Stimulated activated CD8-positive, alpha-beta memory T cell treated with anti-CD3 and anti-CD28 coated beads, Interleukin-2, amount 100 ng/mL, for 1 hour (primary cell): ENCODE data around the gene CHD6.

ENCODE experiments used
- DNase-seq, 2 donors: peaks; one replicate each; pipeline ENCODE4 v3.0.0-alpha.2; 2020; ENCODE audit warnings: low read depth in 2 of 2

The CHD6 gene

GRCh38 chr20:41366546-41367392, 251.4 kb downstream of the CHD6 start, which contains the start of gene EMILIN3:
Gene EMILIN3, minus strand, starts transcription at chr20:41366818. Its CDS starts 184 bp downstream, at chr20:41366634.
- no peak for DNase-seq

GRCh38 chr20:41365777-41366545, 252.2 kb downstream of the CHD6 start:
- no peak for DNase-seq

- no peak for DNase-seq
Observed at GRCh38 chr20:41364967-41365765, 253.0 kb downstream of the CHD6 start.

DNA sequence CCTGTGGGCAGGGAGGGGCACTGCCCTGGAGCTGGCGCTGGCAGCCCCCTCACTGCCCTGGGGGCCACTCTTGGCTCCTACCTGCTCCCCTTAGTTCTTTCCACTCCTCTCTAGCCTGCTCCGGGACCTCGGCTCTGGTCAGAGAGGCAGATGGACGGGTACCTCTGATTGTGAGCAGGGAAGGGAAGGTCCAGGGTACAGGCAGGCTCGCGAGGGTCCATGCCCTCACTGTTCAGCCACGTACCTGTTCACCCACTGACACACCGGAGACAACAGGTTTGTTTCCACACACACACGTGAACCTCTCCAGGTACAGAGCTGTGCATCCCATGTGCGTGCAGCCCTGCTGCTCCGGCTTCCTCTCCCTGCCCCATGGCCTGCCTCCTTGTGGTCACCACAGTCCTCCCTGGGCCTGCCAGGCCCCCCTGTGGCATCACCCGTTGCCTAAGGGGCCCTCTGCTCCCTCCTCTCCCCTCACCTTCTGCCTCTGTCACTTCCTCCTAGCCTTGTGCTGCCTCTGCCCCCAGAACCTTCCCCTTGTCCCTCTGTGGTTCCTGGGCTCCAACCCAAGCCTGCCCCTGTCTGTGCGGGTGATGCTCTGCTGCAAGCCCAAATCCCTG, 253.8 kb downstream of the CHD6 start:
- DNase-seq = no peak

DNA sequence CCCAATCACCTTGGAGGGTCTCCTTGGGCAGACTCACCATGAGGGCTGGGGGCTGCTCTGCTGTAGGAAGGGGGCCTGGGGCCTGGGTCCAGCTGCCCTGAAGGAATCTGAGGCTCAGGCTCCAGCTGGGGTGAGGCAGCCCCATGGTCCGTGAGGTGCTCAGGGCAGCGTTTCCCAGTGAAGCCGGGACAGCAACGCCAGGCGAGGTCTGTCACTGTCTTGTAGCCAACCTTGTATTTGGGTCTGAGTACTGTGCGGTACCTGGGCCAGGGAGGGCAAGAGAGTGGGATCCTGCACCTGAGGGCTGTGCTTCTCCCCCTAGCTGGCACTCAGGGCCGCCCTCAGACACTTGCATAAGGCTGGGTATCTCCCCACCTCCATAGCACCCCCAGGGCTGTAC, 254.6 kb downstream of the CHD6 start:
- no peak for DNase-seq

DNA sequence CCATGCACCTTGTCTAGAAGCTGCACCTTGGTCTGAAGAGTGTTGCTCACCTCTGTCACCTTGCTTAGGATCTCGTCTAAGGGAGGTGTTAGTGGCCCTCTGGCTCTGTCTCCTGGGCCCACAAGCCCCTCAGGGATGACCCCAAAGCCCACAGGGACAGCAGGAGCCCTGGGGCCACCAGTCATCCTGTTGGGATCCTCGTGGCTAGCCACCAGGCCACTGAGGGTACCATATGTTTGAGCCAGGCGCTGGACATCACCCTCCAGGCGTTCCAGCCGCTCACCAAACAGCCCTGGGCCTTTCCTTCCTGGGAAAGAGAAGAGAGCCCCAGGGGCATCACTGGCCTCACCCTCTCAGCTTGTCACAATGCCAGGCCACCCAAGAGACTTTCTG, 255.4 kb downstream of the CHD6 start:
- no peak for DNase-seq

GRCh38 chr20:41361757-41362747, 256.1 kb downstream of the CHD6 start:
- DNase-seq = no peak

DNA sequence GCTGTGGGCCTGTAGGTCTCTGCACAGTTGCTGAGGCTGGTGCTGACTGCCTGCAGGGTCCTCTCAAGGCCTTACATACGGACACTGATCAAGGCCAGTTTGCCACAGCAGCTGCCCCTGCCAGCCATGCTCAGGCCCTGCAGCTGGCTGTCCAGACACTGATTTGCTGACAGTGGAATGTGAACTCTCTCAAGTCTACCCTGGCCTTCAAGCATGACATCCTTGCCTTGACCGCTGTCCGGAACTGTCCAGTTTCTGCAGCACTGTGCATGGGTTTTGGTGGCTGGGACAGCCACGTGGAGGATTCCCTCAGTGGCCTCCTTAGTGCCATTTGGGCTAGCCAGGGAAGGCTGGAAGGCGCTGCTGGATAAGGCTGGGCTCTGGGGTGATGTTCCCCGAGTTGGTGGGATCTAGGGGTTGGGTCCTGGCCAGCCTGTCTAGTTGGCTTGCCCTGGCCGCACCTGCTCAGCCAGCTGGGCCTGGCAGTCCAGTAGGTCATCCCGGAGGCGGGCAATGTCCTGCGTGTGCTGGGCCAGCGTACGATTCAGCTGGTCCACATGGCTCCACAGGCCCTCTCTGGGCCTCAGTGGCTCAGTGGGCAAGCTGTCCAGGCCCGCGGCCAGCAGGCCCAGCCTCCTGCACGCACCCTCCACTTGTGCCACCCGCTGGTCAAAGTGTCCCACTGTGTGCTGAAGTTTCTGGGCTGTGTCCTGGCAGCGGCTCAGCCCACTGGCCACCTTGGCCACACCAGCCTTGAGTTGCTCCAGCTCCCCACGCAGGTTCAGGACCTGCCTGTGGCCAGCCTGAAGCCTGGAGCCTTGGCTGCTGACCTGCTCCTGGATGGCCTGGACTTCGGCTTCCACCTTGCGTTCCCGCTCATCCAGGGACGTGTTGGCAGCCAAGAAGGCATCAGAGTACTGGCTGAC, 257.1 kb downstream of the CHD6 start:
- DNase-seq = no peak

DNA sequence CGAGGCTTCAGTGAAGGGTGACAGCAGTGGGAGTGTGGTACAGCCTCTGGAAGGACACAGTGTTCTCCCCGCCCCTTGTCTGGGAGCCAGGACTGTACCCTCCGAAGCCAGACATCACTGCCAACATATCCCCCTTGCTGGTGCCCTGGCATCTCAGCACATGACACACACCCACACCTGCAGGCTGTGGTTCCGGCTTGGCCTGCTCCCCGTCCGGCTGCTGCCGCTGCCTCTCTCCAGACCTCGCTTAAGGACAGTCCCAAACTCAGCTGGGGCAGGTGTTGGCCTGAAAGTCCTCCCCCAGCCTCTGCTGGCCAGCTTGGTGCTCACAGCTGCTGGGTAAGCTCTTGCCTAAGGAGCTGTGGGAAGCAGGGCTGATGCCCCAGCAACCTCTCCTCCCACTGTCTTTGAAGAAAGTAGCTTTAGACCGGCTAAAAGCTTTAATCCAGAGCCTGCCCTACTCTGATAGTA, 258.6 kb downstream of the CHD6 start:
- DNase-seq = no peak

DNA sequence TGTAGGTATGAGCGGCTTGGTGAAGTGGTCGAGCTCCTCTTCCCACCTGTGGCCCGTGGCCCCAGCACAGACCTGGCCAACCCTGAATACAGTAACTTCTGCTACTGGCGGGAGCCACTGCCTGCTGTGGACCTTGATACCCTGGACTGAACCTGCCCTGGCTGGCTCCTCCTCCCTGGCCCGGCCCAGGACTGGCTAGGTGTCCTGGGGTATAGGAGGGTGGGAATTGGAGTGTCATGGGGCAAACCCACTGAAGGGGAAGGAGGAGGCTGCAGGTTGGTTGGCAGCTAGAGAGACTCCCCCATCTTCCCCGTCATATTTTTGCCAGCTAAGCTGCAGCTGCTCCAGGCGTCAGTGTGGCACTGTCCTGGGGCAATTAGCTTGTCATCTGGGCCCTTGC, 259.5 kb downstream of the CHD6 start:
- DNase-seq = no peak

GRCh38 chr20:41358230-41358629, 259.9 kb downstream of the CHD6 start:
- no peak for DNase-seq

DNA sequence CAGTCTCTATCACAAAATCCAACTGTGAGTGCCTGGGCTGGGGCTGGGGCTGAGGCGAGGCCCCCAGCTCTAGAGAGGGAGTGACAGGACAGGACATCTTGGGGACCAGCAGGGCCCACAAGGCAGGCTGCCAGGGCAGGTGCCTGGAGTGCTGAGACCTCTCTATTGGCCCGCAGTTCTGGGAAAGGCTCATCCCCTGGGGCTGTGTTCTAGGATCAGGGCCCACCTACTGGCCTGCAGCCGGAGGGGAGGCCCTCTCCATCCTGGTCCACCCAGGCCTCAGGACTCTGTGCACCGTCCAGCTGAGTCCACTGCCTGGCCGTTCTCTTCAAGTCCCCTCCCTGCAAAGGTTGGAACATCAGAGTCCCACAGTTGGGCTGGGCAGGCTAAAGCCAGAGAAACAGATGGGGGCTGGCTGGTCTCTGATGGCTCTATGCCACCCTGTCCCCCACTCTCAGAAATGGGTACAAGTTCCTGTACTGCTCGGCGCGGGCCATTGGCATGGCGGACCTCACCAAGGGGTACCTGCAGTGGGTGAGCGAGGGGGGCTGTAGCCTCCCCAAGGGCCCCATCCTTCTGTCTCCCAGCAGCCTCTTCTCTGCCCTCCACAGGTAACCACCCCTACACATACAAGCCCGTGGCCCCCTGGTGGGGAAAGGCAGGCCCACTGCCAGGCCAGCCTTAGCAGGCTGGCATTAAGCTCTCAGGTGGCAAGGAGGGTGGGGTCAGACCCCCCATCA, 260.6 kb downstream of the CHD6 start:
- no peak for DNase-seq

DNA sequence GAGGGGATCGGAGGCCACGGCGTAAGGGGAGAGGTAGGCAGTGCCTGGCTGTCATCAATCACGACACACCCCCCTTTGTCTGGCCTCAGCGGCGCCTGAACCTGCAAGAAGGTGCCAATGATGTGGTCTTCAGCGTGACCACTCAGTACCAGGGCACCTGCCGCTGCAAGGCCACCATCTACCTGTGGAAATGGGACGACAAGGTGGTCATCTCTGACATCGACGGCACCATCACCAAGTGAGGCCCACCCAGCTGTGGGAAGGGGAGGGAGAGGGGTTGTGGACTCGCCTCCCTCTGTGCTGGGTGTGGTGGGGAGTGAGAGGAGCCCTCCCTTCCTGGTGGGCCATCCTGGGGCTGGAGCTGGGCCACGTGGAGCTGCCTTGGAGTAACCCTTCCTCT, 261.2 kb downstream of the CHD6 start:
- no peak for DNase-seq

DNA sequence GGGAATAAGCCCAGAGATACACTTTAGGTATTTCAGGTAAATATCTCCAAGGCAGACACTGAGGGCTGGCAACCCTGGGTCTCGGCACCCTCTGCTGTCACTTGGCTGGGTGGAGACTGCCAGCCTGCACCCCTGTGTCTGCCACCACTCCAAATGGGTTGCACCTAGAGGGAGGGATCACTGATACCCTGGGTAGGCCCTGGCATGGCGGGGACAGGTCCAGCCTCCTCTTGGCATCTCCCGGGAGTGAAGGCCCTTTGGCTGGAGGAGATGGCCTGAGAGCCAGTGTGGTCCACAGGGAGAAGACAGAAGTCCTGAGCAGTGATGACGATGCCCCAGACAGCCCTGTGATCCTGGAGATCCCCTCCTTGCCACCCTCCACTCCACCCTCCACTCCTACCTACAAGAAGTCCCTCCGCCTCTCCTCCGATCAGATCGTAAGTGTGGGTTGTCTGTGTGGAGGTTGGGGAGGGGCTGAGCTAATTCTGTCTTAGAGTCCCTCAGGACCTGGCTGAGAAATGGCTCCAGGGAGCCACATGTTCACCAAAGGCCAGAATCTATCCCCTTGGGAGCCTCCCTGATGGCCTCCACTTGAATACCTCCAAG, 262.5 kb downstream of the CHD6 start:
- DNase-seq = no peak

- DNase-seq = no peak
Observed at GRCh38 chr20:41355192-41355591, 263.0 kb downstream of the CHD6 start.

GRCh38 chr20:41353530-41353929, 264.6 kb downstream of the CHD6 start:
- no peak for DNase-seq

GRCh38 chr20:41352666-41353065, 265.5 kb downstream of the CHD6 start:
- no peak for DNase-seq

DNA sequence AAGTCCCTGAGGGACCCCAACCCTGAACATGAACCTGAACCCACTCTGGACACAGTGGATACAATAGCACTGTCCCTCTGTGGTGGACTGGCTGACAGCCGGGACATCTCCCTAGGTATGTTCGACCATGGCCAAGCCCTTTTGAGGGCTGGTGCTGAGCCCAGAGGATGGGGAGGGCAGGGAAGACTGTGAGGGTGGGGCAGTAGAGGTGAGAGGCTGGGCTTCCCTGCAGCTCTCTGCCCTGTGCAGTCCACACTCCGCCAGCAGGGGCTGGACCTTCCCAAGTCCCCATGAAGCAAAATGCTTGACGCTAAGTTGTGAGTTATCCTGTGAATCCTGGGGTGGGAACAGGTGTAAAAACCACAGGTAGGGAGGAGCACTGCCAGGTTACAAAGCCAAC, 266.1 kb downstream of the CHD6 start:
- no peak for DNase-seq
